HG03060 (cell line): ENCODE results near the gene ABCB8.

Source experiments
- ATAC-seq: cut with Tn5 transposase; IDR thresholded peaks from one replicate; pipeline ENCODE4 v1.9.1; 2021; ENCODE audit warnings: low read depth, moderate number of reproducible peaks; ENCODE audit not compliant: unreplicated experiment

The ABCB8 gene

GRCh38 chr7:151082141-151083070 lies 54.2 kb downstream of the ABCB8 start:
- ATAC-seq = no peak

- ATAC-seq = no peak
These were observed 55.0 kb downstream of the ABCB8 start, which contains the start of gene TMUB1 for GRCh38 chr7:151083071-151083823. Gene TMUB1 (minus strand): TSS chr7:151083493. CDS start chr7:151082563, 930 bp downstream.

GRCh38 chr7:151083824-151084160 lies 55.5 kb downstream of the ABCB8 start:
- no peak for ATAC-seq

GRCh38 chr7:151085329-151085690 lies 57.1 kb downstream of the ABCB8 start:
- no peak for ATAC-seq

DNA sequence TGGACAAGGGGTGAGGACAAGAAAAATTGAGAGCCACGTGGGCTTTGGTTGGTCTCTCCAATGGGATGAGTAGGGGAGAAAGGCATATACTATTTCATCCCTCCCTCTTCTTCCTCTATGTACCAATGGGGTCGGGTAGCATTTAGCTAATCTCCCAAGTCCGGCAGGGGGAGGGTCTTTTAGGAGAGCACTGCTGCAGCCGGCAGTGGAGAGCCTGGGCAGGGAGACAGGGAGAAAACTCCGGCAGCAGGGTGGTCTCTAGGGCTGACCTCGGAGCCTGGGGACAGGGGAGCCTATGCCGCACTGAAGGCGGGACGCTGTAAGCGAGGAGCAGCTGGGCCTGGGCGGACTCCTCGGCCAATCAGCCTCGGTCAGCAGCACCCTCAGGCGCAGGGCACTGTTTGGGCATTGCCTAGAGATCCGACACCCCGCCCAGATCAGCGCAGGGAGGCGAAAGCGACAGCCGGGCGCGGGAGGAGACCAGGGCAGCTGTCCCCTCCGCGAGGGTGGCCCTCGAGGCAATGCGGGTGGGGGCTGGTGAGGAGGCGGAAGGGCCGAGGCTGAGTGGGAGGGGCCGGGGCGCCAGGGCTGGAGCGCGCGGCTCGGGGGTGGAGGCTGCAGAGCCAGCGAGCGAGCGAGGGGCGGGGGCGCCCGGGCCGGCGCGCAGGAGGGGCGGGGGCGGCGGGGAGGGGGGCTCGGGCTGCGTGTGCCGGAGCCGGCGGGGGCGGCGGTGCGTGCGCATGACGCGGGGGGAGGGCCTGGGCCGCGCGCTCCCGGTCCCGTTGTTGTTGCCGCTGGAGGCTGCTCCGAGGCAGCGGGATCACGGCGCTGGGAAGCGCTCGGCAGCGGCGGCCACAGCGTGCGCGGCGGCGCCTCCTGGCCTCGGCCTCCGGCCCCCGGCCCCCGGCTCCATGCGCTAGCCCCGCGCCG lies 57.7 kb downstream of the ABCB8 start, which contains the start of gene AGAP3:
Gene AGAP3 (plus strand): TSS at position 785 of the 930 bp plus-strand sequence. CDS start 267 bp downstream, outside the sequence.
- ATAC-seq = no peak

- ATAC-seq = no peak
These were observed 58.6 kb downstream of the ABCB8 start for GRCh38 chr7:151086802-151087244.

DNA sequence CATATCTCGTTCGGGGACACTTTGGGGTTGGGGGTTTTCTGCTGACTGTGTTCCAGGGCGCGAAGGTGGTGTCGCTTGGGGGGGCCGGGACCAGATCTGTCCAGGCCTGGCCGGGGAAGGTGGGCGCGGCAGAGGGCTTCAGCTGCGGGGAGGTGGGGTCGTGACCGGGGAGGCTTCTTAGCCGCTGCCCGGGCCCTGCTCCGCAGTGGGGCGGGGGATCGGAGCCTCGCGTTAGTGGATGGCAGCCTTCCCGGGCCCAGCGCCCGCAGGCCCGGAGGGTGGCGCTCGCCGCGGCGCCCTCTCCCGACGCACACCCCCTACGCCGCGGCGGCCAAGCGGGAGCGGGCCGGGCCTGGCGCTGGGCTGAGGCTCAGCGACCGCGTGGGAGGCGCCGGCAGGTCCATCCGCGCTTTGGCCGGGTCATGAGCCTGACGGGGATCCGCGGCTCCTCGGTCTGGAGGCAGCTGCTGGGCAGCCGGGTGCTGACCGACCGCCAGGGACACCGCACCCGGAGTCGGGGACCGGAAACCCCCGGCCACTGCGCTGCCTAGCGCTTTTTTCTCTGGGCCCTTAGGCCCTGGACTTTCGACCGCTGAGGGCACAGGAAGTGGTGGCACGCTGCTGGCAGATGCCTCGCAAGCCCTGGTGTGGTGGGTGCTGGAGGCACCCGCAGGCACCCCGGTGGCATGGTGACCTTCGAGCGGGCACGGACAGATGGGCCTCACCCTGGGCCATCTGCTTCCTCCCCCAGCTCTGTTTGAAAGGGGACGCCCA lies 59.2 kb downstream of the ABCB8 start:
- ATAC-seq = no peak

- no peak for ATAC-seq
These were observed 60.0 kb downstream of the ABCB8 start for GRCh38 chr7:151088019-151088855.

DNA sequence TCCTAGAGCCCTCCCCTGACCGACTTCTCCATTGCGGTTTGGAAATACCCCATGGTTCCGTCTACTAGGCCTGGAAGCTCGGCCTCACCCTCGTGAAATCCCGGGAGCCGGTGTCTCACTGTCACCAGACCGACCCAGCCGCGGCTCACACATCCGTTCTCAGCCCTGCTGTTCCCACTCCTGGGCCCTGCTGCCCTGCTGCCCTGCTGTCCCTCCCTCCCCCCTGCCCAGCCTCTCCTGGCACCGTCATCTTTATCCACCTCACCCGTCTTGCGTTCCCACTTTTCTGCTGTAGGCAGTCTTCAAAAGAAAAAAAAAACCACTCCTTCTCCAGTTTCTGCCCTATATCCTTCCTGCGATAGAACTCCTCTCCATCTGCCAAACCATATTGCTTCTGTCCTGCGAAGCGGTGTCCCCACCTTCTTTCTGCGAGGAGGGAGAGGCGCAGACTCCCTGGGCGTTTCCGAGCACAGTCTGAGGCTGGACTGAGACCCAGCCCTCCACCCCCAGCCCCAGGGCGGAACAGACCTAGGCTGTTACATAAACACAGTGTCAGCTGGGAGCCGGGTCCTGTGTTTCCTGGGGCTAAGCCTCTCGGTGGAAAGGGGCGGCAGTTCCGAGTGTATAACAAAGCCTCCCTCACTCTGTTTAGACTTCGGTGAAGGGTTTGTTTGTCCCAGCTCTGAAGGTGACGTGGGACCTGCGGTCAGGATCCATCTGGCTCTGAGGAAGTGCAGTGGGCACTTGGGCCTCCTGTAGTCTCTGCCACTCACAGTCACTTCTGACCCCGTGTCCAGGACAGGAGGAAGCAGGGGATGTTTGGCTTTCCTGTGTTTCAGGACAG lies 60.8 kb downstream of the ABCB8 start:
- no peak for ATAC-seq

DNA sequence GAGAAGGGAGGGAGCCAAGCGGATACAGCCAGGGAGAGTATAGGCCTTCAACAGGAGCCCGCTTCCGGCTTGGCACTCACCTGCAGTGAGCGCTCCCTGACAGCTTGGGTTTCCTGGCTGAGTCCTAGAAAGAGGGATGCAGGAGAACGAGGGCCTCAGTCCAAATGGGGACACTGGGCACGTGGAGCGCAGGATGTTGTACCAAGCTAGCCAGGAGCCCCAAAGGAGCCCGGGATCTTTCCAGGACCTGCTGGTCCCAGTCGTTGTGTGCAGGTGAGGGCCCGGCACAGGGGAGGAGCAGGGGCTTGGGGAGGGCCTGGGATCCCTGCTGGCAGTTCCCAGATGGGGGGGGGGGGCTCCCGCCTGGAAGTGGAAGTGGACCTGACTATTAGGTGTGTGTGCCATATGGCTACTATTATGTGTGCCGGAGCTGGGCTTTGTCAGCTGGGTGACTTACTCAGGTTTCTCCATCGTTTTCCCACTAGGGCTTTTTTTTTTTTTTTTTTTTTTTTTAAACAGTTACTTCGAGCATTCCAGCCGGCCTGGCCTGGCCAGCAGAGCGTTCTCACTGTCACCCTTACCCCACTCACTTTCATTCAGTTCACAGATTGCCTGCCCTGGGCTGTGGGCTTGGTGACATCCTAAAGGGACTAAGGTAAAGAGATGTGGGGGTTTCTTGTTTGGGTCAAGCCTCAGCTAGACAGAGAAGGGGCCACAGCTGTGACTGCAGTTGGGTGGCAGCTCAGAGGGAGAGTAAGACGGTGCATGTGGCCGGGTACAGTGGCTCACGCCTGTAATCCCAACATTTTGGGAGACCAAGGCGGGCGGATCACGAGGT lies 61.9 kb downstream of the ABCB8 start:
- no peak for ATAC-seq

GRCh38 chr7:151091003-151091402 lies 62.8 kb downstream of the ABCB8 start:
- ATAC-seq = no peak

DNA sequence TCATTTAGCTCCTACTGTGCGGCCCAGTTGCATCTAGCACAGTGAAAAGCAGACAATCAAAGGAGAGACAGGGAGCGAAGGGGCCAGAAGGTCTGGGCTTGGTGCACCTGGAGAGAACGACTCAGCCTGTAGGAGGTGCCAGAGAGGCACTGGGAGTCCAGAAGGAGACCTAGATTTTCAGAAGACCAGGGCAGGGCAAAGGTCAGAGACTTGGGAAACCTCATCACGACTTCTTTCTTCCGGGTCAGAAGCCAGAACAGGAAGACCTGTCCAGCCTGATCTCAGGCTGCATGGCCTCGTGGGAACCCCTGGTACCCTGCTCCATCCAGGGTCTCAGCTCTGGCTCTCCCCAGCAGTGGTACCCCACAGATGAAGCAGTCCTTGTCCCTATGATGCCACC lies 63.2 kb downstream of the ABCB8 start:
- no peak for ATAC-seq

- no peak for ATAC-seq
These were observed 63.7 kb downstream of the ABCB8 start for GRCh38 chr7:151091988-151092387.

GRCh38 chr7:151093748-151094147 lies 65.5 kb downstream of the ABCB8 start:
- ATAC-seq = no peak

- ATAC-seq = no peak
These were observed 66.4 kb downstream of the ABCB8 start for GRCh38 chr7:151094675-151095074.

- ATAC-seq = no peak
These were observed 67.0 kb downstream of the ABCB8 start for GRCh38 chr7:151095123-151095797.
